Upper lobe of left lung (tissue), 6 donors: ENCODE measurements around the gene OLFM2. TPM values are rescaled to one million over a fixed set of nuclear protein-coding genes. Genes with fewer than 3 reads are reported as not detected.
A peak's percentile ranks its signal among the peaks of the same experiment; 100 is the strongest.

Source experiments
- ATAC-seq, 2 donors: fragments of 200-7000 bp; cut with Tn5 transposase; one replicate each; pipeline ENCODE4 v1.9.1; 2022; ENCODE audit warnings: mild to moderate bottlenecking in 2 of 2, moderate library complexity in 2 of 2; ENCODE audit not compliant: low FRiP score in 2 of 2
- DNase-seq, 2 donors: peaks; one replicate each; pipeline ENCODE4 v3.0.0-alpha.2; 2019 to 2020
- H3K27ac ChIP-seq, 4 donors: fragments of 200-600 bp; sonication (generic); one replicate each; pipeline ENCODE4 v1.5.1; 2016 to 2019
- H3K27me3 ChIP-seq, 4 donors: fragments of 200-600 bp; sonication (generic); one replicate each; pipeline ENCODE4 v1.5.1; 2017 to 2019
- H3K36me3 ChIP-seq, 4 donors: fragments of 200-600 bp; sonication (generic); one replicate each; pipeline ENCODE4 v1.5.1; 2016 to 2019
- H3K4me1 ChIP-seq, 4 donors: fragments of 200-600 bp; sonication (generic); one replicate each; pipeline ENCODE4 v1.5.1; 2018 to 2019
- H3K4me3 ChIP-seq, 4 donors: fragments of 200-600 bp; sonication (generic); one replicate each; pipeline ENCODE4 v1.5.1; 2017 to 2019; ENCODE audit warnings: mild to moderate bottlenecking in 2 of 4, moderate library complexity in 1 of 4
- H3K9me3 ChIP-seq, 4 donors: fragments of 200-600 bp; sonication (generic); one replicate each; pipeline ENCODE4 v1.5.1; 2018 to 2019
- CTCF ChIP-seq, 6 experiments: fragments of 450-650 bp in 4 of 6; fragments of 200-600 bp in 2 of 6; sonication (generic) in 2 of 6; IDR thresholded peaks; one replicate each; pipeline ENCODE4 v1.5.1; 2016 to 2019; ENCODE audit warnings: antibody characterized with exemption in 6 of 6
- EP300 ChIP-seq, 4 donors: sonication (generic); formaldehyde crosslinking; IDR thresholded peaks; one replicate each; pipeline ENCODE4 v1.5.1; 2017; ENCODE audit warnings: antibody characterized with exemption in 4 of 4, control low read depth in 2 of 4
- POLR2A ChIP-seq, 4 donors: fragments of 450-650 bp; IDR thresholded peaks; one replicate each; pipeline ENCODE4 v1.5.1; 2016 to 2017; ENCODE audit warnings: antibody characterized with exemption in 4 of 4, mild to moderate bottlenecking in 2 of 4
- POLR2AphosphoS5 ChIP-seq, 2 donors: sonication (generic); formaldehyde crosslinking; IDR thresholded peaks; one replicate each; pipeline ENCODE4 v1.5.1; 2017; ENCODE audit warnings: antibody characterized with exemption in 2 of 2
- WGBS, 2 donors: methylation state at CpG; one replicate each; pipeline ENCODE4 v1.1.5; 2017 to 2018; 5-methylcytosine and 5-hydroxymethylcytosine counted together
- total RNA-seq, 6 donors: library from RNA; depleted of rRNA in 4 of 6; stranded (reverse); fragments of >200 nt in 4 of 6; gene quantifications; one replicate each; pipeline versions ENCODE4 v1.1.0 to v1.2.1, GENCODE V29; 2016 to 2021
- donor health status: DM: no; HTN: no; CAD: no; lungs with moderate emphysema.
- donor health status: DM: no; HTN: yes; CAD: no; lungs with severe emphysema.

The OLFM2 gene
- total RNA-seq, 6 donors from 2014 or later = 0.98 to 11.3 (median 4.7) TPM; not detected in 1

GRCh38 chr19:9850235-9850959 lies 85.9 kb downstream of the OLFM2 start:
- Histone ChIP-seq H3K9me3 (no peaks in the 10 kb centered on the region), H3K4me3 (no peak overlapping the region), H3K27ac (no peak overlapping the region), H3K36me3 (peaks cover 0 to 50% (median 28%) of the 10 kb centered on the region in 4 donors), H3K4me1 (no peaks in the 10 kb centered on the region), H3K27me3 (no peaks in the 10 kb centered on the region)
- 72 to 88% methylated on average over 7 to 19 of the region's 19 CpGs for WGBS, 2 donors
- no peak for DNase-seq
- no peak for ATAC-seq
- TF ChIP-seq POLR2A (IDR thresholded peaks at IDR 0.05) = no peak
- no peak for TF ChIP-seq CTCF (IDR thresholded peaks at IDR 0.05)
- TF ChIP-seq EP300 (IDR thresholded peaks at IDR 0.05) = no peak
- TF ChIP-seq POLR2AphosphoS5 (IDR thresholded peaks at IDR 0.05) = no peak

GRCh38 chr19:9849791-9850190 lies 86.5 kb downstream of the OLFM2 start:
- H3K27me3 ChIP-seq = no peaks in the 10 kb centered on the region
- no peak overlapping the region for H3K27ac ChIP-seq
- WGBS, 2 donors = 83 to 94% methylated on average over 3 to 5 of the region's 7 CpGs
- peaks cover 0 to 52% (median 32%) of the 10 kb centered on the region in 4 donors for H3K36me3 ChIP-seq
- DNase-seq (no peak), ATAC-seq (no peak)
- H3K9me3 ChIP-seq = no peaks in the 10 kb centered on the region
- no peak overlapping the region for H3K4me3 ChIP-seq
- H3K4me1 ChIP-seq = no peaks in the 10 kb centered on the region
- TF ChIP-seq POLR2A (IDR thresholded peaks at IDR 0.05) (no peak), EP300 (IDR thresholded peaks at IDR 0.05) (no peak), CTCF (IDR thresholded peaks at IDR 0.05) (no peak), POLR2AphosphoS5 (IDR thresholded peaks at IDR 0.05) (no peak)

- TF ChIP-seq CTCF (IDR thresholded peaks at IDR 0.05) (no peak), POLR2A (IDR thresholded peaks at IDR 0.05) (no peak), EP300 (IDR thresholded peaks at IDR 0.05) (no peak), POLR2AphosphoS5 (IDR thresholded peaks at IDR 0.05) (no peak)
- Histone ChIP-seq H3K36me3 (peaks cover 7 to 62% (median 42%) of the 10 kb centered on the region in 4 donors), H3K27me3 (no peaks in the 10 kb centered on the region), H3K27ac (no peak overlapping the region), H3K9me3 (peaks cover 0 to 2% (median 0%) of the 10 kb centered on the region in 4 donors), H3K4me1 (no peaks in the 10 kb centered on the region), H3K4me3 (no peak overlapping the region)
- ATAC-seq (no peak), DNase-seq (peak in 1 of 2 donors; percentile 77)
- WGBS, 2 donors = 90 to 100% methylated on average over 3 to 13 of the region's 23 CpGs
Measured at GRCh38 chr19:9848762-9849161, 87.6 kb downstream of the OLFM2 start.

GRCh38 chr19:9848060-9848459 lies 88.3 kb downstream of the OLFM2 start:
- TF ChIP-seq CTCF (IDR thresholded peaks at IDR 0.05) = peak in 2 of 6 experiments; percentile 17 to 28
- TF ChIP-seq EP300 (IDR thresholded peaks at IDR 0.05) = no peak
- TF ChIP-seq POLR2A (IDR thresholded peaks at IDR 0.05) = no peak
- H3K9me3 ChIP-seq = peaks cover 0 to 6% (median 0%) of the 10 kb centered on the region in 4 donors

More at GRCh38 chr19:9848060-9848459, 88.3 kb downstream of the OLFM2 start:
- ATAC-seq = no peak
- Histone ChIP-seq H3K27ac (no peak overlapping the region), H3K4me3 (no peak overlapping the region), H3K4me1 (no peaks in the 10 kb centered on the region), H3K36me3 (peaks cover 7 to 70% (median 47%) of the 10 kb centered on the region in 4 donors), H3K27me3 (no peaks in the 10 kb centered on the region)
- DNase-seq = peak in 1 of 2 donors; percentile 70
- WGBS, 2 donors = 69 to 100% methylated on average over 2 to 4 of the region's 4 CpGs
